ENCODE measurements around the gene PKD2L1.
A peak's percentile ranks its signal among the peaks of the same experiment; 100 is the strongest.

Gene PKD2L1

GRCh38 chr10:100374200-100374655 is 44.2 kb upstream of the PKD2L1 start:
- H3K9me3 ChIP-seq (ENCODE audit: insufficient read depth, low read length, severe bottlenecking): no peaks in the 10 kb centered on the region
- H3K4me2 ChIP-seq (ENCODE audit: insufficient read depth, low read length): peak overlapping the region; percentile 78
- H3K36me3 ChIP-seq (ENCODE audit: insufficient read depth, low read length): no peaks in the 10 kb centered on the region; the same call in 1 of the 2 replicates
- peaks cover 64% of the 10 kb centered on the region for H3K4me1 ChIP-seq (ENCODE audit: insufficient read depth, low read length)
- H4K20me1 ChIP-seq (ENCODE audit: insufficient read depth, low read length): no peaks in the 10 kb centered on the region
- DNase-seq: no peak
- H3K4me3 ChIP-seq (ENCODE audit: low read depth in 1 of 2, low read length in 2 of 2): peak overlapping the region; percentile 38 to 75
- peak overlapping the region; percentile 77 for H2AFZ ChIP-seq (ENCODE audit: low read depth, low read length)
- TF ChIP-seq EZH2 (IDR thresholded peaks at IDR 0.05; ENCODE audit: borderline replicate concordance, low read depth, low read length, severe bottlenecking): no peak
- TF ChIP-seq CTCF (IDR thresholded peaks at IDR 0.05; ENCODE audit: borderline replicate concordance, extremely low read depth, low read length, poor library complexity, severe bottlenecking): no peak
- H3K79me2 ChIP-seq (ENCODE audit: insufficient read depth, low read length): peaks cover 39% of the 10 kb centered on the region
- H3K9ac ChIP-seq (ENCODE audit: low read depth, low read length): peak overlapping the region; percentile 93
- no peak for ATAC-seq (ENCODE audit: insufficient read depth, low read depth)
- H3K27ac ChIP-seq (ENCODE audit: low read length): peak overlapping the region; percentile 97
- H3K27me3 ChIP-seq (ENCODE audit: insufficient read depth, low read length, poor library complexity): no peaks in the 10 kb centered on the region

GRCh38 chr10:100373298-100374199 is 43.5 kb upstream of the PKD2L1 start:
- no peaks in the 10 kb centered on the region; the same call in 1 of the 2 replicates for H3K36me3 ChIP-seq (ENCODE audit: insufficient read depth, low read length)
- ATAC-seq (ENCODE audit: insufficient read depth, low read depth) (peak; percentile 92), DNase-seq (peak; percentile 89)
- peak overlapping the region; percentile 78 for H3K4me2 ChIP-seq (ENCODE audit: insufficient read depth, low read length)
- no peaks in the 10 kb centered on the region for H3K9me3 ChIP-seq (ENCODE audit: insufficient read depth, low read length, severe bottlenecking)
- TF ChIP-seq CTCF (IDR thresholded peaks at IDR 0.05; ENCODE audit: borderline replicate concordance, extremely low read depth, low read length, poor library complexity, severe bottlenecking): no peak
- TF ChIP-seq EZH2 (IDR thresholded peaks at IDR 0.05; ENCODE audit: borderline replicate concordance, low read depth, low read length, severe bottlenecking): no peak
- peak overlapping the region; percentile 93 for H3K9ac ChIP-seq (ENCODE audit: low read depth, low read length)
- no peaks in the 10 kb centered on the region for H4K20me1 ChIP-seq (ENCODE audit: insufficient read depth, low read length)
- peak overlapping the region; percentile 97 for H3K27ac ChIP-seq (ENCODE audit: low read length)
- peaks cover 64% of the 10 kb centered on the region for H3K4me1 ChIP-seq (ENCODE audit: insufficient read depth, low read length)
- peak overlapping the region; percentile 77 for H2AFZ ChIP-seq (ENCODE audit: low read depth, low read length)
- peaks cover 39% of the 10 kb centered on the region for H3K79me2 ChIP-seq (ENCODE audit: insufficient read depth, low read length)
- H3K27me3 ChIP-seq (ENCODE audit: insufficient read depth, low read length, poor library complexity): no peaks in the 10 kb centered on the region
- H3K4me3 ChIP-seq (ENCODE audit: low read depth in 1 of 2, low read length in 2 of 2): peak overlapping the region; percentile 38 to 75

- peaks cover 34% of the 10 kb centered on the region for H3K79me2 ChIP-seq (ENCODE audit: insufficient read depth, low read length)
- peak overlapping the region; percentile 78 for H3K4me2 ChIP-seq (ENCODE audit: insufficient read depth, low read length)
- H4K20me1 ChIP-seq (ENCODE audit: insufficient read depth, low read length): no peaks in the 10 kb centered on the region
- peak overlapping the region; percentile 93 for H3K9ac ChIP-seq (ENCODE audit: low read depth, low read length)
- H3K27ac ChIP-seq (ENCODE audit: low read length): peak overlapping the region; percentile 97
- no peak for ATAC-seq (ENCODE audit: insufficient read depth, low read depth)
- no peaks in the 10 kb centered on the region for H3K9me3 ChIP-seq (ENCODE audit: insufficient read depth, low read length, severe bottlenecking)
- H3K4me1 ChIP-seq (ENCODE audit: insufficient read depth, low read length): peaks cover 59% of the 10 kb centered on the region
- TF ChIP-seq CTCF (IDR thresholded peaks at IDR 0.05; ENCODE audit: borderline replicate concordance, extremely low read depth, low read length, poor library complexity, severe bottlenecking) (no peak), EZH2 (IDR thresholded peaks at IDR 0.05; ENCODE audit: borderline replicate concordance, low read depth, low read length, severe bottlenecking) (no peak)
- H2AFZ ChIP-seq (ENCODE audit: low read depth, low read length): peak overlapping the region; percentile 77
- H3K36me3 ChIP-seq (ENCODE audit: insufficient read depth, low read length): no peaks in the 10 kb centered on the region; the same call in 1 of the 2 replicates
- H3K4me3 ChIP-seq (ENCODE audit: low read depth in 1 of 2, low read length in 2 of 2): peak overlapping the region; percentile 38 to 75; a peak in 3 of 4 replicates
- H3K27me3 ChIP-seq (ENCODE audit: insufficient read depth, low read length, poor library complexity): no peaks in the 10 kb centered on the region
- no peak for DNase-seq
Measured at GRCh38 chr10:100372415-100373297, 42.6 kb upstream of the PKD2L1 start.
